A204.1 (cell line): ENCODE measurements around the gene TMEM238.
"Not testable (repeated sequence)": the region's sequence is repeated elsewhere in the genome, so short reads cannot be mapped to it uniquely, and the experiment has no call there.

Source experiments
- FAIRE-seq: peaks from 2 replicates; lab custom pipeline; 2012; peaks lifted over from hg19 to GRCh38; lab: Jason Lieb, UNC

Gene TMEM238

DNA sequence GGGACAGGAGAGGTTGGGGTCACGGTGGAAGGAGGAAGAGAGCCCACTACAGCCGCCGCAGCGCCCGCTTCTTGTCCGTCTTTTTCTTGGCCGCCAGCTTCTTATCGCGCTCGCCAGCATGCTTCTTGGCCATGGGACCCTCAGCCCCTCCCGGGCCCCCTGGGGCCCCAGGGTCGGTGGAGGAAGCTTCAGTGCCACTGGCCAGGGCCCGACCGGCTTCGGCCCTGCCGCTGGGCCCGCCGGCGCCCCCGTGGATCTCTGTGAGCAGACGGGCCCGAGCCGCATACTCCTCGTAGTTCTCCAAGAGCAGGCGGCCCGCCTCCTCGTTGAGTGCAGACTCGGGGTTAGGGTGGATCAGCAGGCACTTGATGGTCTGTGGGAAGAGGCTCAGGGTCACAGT, 17.3 kb upstream of the TMEM238 start:
- not testable (repeated sequence) for FAIRE-seq

DNA sequence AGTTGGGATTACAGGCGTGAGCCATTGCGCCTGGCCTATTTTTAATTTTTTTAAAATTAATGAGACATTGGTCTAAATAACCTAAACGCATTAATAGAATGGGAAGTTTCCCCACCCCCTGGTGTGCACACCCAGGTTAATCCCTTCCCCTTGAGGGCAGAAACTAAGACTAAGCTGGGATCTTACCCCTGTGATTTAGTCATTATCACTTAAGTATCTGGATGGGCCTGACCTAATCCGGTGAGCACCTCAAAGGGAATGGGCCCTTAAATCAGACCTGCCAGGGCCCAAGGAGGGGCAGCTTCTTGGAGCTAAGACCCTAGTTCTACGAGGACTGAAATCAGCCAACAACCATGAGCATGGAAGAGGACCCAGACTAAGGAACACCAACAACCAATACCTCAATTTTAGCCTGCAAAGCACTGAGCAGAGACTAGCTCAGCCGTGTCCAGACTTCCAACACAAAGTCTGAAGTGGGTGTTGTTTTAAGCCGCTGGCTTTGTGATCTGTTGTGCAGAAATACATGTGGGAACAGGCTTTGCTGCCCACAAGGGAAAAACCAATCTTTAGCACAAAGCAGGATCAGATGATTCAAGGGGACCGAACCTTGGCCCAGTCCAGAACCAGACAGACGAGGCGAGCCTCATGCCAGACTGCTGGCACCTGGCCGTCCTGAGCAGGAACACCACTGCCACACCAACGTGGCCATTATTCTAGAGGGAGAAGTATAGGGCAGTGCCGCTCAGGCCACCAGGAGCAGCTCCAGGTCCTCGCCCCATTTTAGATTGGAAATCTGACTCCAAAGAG, 16.4 kb upstream of the TMEM238 start:
- no peak for FAIRE-seq

DNA sequence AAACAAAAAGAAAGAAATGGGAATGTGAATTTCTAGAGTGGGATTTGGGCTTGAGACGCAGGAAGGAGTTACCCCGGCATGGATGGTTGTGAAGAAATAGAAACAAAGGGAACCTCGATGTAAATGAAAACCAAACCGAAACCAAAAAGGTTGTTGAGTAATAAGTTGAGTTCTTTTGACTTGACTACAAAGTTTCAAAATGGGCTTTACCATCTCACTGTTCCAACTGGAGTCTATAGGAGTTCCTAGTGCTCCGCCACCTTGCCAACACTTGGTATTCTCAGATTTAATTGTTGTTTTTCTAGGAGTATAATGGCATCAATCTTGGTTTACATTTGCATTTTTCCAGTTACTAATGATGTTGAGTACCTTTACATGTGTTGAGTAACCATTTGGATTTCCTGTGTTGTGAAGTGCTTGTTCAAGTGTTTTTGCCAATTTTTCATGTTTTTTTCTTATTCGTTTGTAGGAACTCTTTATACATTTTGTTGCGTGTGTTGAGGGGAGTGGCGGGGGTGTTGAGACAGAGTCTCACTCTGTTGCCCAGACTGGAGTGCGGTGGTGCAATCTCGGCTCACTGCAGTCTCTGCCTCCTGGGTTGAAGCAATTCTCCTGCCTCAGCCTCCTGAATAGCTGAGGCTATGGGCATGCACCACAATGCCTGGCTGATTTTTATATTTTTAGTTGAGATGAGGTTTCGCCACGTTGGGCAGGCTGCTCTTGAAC, 14.3 kb upstream of the TMEM238 start:
- no peak for FAIRE-seq

DNA sequence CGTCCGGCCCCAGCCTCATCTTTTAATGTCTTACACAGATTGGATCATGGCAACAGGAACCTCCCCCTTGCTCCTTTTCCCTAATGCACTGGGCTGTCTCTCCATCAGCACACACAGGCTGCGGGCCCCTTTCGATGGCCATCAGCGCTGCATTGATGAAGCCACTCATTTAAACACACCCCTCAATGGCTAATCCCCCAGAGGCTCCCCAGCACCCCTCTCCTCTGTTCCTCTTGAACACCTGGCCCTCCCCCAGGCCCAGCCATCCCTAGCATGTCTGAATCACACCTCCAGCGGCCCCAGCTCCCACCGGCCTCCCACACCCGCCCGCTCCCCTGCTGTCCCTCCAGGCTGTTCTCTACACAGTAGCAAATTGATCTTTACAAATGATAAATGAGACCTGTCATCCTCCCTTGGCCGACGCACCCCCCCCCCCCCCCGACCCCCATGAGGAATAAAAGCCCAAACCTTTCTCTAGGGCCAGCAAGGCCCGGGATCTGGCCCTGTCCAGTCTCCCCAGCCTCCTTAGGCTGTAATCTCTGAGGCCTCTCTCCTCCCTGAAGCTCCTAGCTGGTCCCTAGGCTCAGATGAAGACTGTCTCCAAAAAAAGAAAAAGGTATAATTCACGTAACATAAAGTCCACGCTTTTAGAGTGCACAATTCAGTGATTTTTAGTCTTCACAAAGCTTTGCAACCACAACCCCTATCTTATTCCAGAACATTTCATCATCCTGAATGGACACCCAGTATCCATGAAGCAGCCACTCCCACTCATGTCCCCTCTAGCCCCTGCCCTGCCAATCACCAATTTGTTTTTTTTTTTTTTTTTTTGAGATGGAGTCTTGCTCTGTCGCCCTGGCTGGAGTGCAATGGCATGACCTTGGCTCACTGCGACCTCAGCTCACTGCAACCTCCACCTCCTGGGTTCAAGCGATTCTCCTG, 9.0 kb upstream of the TMEM238 start:
- no peak for FAIRE-seq

DNA sequence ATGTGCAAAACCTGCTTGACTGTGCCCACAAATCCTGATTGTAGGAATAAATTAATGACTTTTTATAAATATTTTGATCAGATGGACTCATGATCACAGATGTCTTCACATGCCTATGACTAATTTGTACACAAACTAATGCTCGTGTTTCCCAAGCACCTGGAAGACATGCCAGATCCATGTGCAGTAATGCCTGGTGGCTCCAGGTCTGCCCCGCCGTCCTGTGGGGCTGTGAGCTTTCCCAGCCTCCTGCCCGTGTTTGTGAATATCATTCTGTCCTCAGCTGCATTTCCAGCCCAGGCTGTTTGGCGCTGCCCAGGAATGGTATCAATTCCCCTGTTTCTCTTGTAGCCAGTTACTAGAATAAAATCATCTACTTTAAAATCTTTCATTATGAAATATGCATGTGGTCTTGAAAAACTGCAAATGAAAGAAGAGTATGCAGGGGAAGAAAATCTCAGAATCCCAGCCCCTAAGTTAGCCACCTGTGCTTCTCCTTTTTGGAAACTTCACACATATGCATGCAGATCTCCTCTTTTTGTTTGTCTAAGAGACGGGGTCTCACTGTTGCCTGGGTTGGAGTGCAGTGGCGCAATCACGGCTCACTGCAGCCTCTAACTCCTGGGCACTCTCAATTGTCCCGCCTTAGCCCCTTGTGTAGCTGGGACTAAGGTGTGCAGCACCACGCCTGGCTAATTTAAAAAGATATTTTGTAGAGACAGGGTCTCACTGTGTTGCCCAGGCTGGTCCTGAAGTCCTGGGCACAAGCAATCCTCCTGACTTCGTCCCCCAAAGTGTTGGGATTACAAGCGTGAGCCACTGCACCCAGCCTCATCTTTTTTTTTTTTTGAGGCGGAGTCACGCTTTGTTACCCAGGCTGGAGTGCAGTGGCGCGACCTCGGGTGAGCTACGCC, 7.9 kb upstream of the TMEM238 start:
- FAIRE-seq: no peak

DNA sequence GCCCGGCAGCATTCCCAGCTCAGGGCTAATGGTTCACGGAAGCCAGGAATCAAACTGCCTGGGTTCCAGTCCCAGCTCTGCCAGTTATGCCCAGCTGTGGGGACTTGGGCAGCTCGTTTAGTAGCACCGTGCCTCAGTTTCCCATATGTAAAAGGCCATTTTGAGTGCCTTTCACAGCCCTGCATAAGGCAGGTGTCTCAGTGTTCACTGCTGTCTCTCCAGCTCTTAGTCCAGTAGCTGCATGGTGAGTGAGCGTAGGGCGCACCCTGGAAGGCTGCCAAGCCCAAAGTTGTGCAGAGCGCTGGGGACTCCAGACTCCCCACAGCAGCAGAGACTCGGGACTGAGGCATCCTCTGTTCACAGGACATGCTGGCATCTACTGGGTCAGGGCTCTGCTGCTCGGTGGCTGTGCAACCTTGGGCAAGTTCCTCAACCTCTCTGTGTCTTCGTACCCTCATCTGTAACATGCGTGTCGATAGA, 7.1 kb upstream of the TMEM238 start:
- no peak for FAIRE-seq

DNA sequence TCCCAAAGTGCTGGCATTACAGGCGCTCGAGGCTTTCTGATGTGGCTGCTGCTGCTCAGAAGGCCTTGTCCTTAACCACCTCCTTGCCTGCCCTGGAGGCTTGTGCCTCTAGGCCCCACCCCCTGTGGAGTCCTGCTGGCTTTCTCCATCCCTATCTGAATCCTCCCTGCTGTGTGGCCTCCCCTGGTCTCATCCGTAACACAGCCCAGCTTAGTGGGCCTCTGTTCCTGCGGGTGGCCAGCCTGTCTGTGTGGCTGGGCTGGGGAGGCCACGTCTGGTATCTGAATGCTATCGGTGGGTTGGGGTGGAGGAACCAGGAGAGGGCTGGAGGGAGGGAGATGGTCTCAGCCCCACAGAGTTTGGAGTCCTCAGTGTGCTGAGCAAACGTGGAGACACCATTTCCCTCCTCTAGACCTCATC, 6.4 kb upstream of the TMEM238 start:
- FAIRE-seq: no peak

DNA sequence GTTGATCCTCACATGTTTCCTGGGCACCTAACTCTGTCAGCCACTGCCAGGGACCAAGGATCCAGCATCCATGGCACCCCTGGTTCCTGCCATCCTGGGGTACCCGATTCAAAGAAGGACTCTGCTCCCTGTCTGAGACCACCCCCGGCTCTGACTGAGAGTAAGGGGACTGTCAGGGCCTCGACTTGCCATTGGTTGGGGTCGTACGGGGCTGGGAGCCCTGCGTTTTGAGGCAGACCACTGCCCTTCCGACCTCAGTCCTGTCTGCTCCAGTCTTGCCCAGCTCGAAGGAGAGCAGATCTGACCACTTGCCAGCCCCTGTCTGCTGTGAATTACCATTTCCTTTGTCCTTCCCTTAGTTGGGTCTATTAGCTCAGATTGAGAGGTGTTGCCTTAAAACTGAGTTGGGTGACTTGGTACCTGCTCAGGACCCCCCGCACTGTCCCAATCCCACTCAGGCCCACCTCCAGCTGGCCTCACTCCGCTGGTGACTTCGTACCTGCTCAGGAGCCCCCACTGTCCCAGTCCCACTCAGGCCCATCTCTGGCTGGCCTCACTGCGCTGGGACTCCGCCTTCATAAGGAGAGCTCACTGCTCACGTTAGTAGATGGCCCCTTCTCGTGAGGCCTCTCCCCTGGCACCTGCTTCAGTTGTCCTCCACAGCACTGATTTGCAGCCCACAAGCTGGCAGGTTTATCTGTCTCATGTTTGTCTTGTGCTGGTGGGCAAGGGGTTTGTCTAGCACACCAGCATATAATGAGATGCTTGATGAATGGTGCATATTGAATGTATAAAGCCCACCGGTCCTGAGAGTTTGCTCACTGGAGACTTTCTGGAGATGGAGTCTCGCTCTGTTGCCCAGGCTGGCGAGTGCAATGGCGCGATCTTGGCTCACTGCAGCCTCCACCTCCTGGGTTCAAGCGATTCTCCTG, 5.6 kb upstream of the TMEM238 start:
- FAIRE-seq: no peak

DNA sequence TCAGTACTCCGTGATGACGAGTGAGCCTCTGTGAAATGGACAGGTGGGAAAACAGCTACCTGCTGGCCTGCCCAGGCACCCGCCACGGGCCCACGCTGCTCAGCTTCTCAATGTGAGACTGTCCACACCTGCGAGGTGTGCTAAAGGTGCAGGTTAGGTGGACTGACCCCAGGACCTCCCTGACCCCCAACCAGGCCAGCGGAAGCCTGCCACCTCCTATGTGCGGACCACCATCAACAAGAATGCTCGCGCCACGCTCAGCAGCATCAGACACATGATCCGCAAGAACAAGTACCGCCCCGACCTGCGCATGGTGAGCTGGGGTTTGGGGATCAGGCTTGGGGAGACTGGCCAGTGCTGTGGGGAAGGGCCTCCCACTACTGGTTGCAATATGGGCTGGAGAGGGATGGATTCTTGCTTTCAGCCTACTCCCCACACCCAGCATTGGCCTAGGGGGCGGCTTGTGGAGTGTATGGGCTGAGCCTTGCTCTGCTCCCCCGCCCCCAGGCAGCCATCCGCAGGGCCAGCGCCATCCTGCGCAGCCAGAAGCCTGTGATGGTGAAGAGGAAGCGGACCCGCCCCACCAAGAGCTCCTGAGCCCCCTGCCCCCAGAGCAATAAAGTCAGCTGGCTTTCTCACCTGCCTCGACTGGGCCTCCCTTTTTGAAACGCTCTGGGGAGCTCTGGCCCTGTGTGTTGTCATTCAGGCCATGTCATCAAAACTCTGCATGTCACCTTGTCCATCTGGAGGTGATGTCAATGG, 3.8 kb upstream of the TMEM238 start:
- no peak for FAIRE-seq

DNA sequence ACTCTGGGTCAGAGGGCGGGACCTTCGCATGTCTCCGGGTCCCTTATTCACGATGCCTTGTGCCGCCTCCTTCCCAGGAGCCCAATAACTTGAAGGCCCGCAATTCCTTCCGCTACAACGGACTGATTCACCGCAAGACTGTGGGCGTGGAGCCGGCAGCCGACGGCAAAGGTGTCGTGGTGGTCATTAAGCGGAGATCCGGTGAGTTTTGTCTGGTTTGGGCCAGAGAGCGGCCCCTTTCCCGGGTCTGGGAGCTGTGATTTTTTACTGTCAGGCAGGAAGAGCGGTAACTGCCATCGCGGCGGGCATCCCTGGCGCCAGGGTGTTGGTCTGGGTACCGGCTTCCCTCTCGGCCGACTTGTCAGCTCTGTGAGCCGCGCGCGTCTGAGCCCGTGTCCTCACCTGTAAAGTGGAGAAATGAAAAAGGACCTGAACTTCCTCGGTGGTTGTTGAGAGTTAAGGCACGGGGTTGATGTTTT, 2.4 kb upstream of the TMEM238 start:
- no peak for FAIRE-seq

DNA sequence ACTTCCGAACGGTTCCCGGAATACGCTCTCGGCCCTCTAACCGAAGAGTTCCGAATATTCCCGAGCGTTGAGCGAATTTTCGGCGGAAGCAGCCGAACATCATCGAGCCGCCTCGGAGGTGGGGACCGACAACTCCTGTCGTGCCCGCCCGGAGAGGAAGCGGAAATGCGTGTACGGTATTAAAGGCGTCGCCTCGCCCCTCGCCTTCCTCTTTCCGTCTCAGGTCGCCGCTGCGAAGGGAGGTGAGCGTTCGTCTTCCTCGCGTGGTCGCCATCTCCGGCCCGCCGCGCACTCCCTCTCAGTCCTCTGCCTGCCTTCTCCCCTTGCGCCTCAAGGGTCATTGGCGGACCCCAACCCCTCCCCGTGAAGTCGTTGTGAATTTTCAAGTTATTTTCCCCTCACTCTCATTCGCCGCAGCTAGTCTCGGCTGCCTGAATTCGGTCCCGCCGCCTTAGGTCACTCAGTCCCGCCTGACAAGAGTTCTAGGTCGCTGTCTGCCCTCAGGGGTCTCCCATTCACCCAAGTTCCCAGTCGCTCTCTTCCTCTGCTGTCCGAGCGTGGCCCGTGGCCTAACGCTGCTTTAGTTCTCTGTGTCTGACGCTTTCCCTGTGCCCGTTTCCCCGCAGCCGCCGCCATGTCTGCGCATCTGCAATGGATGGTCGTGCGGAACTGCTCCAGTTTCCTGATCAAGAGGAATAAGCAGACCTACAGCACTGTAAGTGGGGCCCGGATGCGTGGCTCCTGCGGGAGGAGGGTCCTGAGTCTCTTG, 1.8 kb upstream of the TMEM238 start, which contains the start of gene RPL28:
Gene RPL28, plus strand, starts transcription at position 209 of the 769 bp plus-strand sequence. Its CDS starts 426 bp downstream, at position 635.
- peak; percentile 98 for FAIRE-seq

DNA sequence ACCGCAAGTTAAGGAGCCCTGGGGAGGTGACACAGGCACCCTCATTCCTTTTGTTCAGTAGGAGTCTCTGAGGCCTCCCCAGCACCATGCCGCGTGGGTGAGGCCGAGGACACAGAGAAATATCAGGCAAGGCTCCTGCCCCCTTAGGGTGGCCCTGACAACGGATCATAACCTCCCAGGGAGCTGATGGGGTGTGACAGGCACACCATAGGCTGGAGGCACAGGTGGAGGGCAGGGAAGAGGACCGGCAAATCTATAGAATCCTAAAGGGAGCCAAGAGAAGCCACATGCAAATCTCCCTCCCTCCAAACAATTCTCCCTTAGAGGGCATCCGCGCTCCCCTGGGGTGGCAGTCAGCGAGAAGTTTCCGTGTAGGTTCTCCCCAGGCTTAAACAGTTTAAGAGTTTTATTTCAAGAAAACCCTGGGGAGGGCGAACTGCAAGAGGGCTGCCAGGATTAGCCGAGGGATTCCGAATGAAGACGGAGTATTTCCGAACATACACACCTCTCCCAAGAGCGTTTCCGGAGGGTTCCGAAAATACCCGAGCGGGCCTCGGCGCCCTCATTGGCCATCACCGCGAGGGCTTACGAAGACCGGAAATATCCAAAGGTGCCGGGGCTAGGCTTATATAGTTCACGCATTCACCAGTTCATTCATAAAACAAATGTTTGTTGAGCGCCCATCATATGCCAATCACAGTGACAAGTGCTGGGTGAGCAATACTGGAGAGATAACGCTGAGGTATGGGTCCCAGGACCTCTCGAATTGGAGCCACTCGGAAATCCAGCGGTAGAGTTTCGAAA, 1.0 kb upstream of the TMEM238 start:
- no peak for FAIRE-seq

DNA sequence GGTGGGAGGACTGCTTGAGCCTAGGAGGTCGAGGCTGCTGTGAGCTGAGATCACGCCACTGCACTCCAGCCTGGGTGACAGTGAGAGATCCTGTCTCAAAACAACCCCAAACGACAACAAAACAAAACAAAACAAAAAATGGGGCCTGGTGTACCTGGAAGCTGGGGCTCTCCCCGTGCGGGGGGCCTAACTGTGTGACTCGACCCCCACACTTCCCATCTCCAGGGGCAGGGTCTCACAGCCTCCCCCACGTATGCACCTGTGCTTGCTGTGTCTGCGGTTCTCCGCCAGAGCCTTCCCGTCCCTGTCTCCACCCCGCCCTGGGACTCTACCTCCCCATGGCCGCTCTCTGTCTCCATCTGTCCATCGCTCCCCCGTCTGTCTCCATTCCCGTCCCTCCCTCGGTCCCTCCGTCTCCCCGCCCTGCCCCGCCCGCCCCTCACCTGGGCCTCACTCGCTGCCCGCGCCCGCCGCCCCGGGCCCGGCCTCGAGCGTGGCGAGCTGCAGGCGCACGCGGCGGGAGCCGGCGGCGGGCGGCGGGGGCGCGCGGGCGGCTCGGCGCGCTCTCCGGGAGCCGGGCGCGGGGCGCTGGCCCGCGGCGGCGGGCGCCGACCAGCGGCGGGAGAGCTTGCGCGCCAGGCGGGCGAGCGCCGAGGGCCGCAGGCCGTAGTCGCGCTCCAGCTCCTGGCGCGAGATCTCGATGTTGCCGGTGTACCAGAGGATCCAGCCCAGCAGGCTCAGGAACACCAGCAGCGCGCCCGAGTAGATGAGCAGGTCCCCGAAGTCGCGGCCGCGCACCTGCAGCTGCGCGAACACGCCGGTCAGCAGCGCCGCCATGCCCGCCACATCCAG, 587 bp downstream of the TMEM238 start:
- no peak for FAIRE-seq

DNA sequence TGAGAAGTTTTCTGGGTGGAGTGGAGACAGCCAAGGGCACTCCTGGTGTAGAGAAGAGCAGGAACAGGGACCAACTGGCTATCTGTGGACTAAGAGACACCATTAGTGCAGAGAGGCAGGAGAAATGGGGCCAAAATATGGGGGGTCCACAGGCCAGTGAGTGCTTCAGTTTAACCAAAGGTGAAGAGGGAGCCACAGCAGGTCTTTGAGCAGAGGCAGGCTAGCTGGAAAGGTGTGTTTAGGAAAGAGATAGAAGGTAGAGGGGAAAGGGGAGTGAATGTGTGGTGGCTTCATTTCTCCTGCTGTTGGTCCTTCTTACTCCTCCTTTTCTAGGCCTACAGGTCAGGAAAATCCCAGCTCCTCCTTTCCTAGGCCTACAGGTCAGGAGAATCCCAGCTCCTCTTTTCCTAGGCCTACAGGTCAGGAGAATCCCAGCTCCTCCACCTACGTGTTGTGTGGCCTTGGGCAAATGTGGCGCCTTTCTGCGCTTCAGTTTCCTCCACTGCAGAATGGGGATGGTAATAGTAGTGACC, 1.5 kb downstream of the TMEM238 start:
- FAIRE-seq: no peak

DNA sequence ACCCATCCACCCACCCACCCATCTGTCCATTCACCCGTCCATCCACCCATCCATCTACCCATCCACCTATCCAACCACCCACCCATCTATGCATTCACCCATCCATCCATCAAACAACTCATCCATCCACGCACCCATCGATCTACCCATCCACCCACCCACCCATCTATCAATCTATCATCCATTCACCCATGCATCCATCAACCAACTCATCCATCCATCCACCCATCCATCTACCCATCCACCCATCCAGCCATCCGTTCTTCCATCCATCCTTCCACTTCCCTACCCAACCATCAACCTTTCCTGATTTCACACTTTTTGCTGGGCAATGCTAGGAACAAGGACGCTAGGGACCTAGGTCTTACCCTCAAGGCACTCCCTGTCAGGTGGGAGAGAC, 2.1 kb downstream of the TMEM238 start:
- no peak for FAIRE-seq

DNA sequence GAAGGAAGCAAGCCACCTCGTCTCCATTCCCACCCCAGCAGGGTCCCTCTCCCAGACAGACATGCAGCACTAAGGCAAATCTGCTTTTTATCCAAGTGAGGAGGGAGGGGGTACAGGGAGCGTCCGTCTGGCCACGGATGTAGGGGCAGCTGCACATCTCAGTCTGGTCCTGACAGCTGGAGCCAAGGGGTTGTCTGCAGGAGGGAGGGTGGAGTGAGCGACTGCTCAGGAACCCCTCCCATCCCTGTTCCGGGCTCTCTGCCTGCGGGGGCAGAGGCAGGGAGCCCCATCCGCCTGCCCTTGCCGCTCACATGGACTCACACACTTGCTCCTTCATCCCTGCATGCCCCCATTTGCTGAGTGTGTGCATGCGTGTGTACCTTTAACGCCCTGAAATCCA, 4.9 kb downstream of the TMEM238 start:
- FAIRE-seq: no peak
